B cell (primary cell): ENCODE results near the gene SPP2.

ENCODE experiments used
- CTCF ChIP-seq: fragments of 200-600 bp; IDR thresholded peaks from one replicate; pipeline ENCODE4 v1.8.0; 2022; ENCODE audit warnings: antibody characterized with exemption, mild to moderate bottlenecking
- EZH2 ChIP-seq: IDR thresholded peaks from 2 replicates; pipeline ENCODE4 v1.6.1; 2012; ENCODE audit warnings: borderline replicate concordance, low read depth, mild to moderate bottlenecking, moderate library complexity, low read length; ENCODE audit not compliant: insufficient read depth, poor library complexity, severe bottlenecking

GRCh38 chr2:234047361-234047760 lies 3.1 kb upstream of the SPP2 start:
- TF ChIP-seq CTCF, result no peak
- TF ChIP-seq EZH2, result no peak
